HUES6 (cell line): Measurements from ENCODE around the gene ZNF544.
"Not testable (repeated sequence)": the region's sequence is repeated elsewhere in the genome, so short reads cannot be mapped to it uniquely, and the experiment has no call there.

ENCODE experiments used
- H3K27ac ChIP-seq: 2 replicates; pipeline ENCODE4 v1.7.0; 2013; ENCODE audit warnings: low read depth, mild to moderate bottlenecking, low read length, inconsistent platforms
- H3K27me3 ChIP-seq: 2 replicates; pipeline ENCODE4 v1.6.1; 2013; ENCODE audit warnings: low read length; ENCODE audit not compliant: control insufficient read depth, insufficient read depth
- H3K36me3 ChIP-seq: 2 replicates; pipeline ENCODE4 v1.6.1; 2013; ENCODE audit warnings: low read length; ENCODE audit not compliant: control insufficient read depth, insufficient read depth
- H3K4me1 ChIP-seq: 2 replicates; pipeline ENCODE4 v1.6.1; 2013; ENCODE audit warnings: low read length; ENCODE audit not compliant: control insufficient read depth, insufficient read depth
- H3K4me3 ChIP-seq: 2 replicates; pipeline ENCODE4 v1.5.1; 2013; ENCODE audit warnings: low read depth, low read length
- H3K9ac ChIP-seq: one replicate; pipeline ENCODE4 v1.6.1; 2013; ENCODE audit warnings: mild to moderate bottlenecking, low read length
- H3K9me3 ChIP-seq: 2 replicates; pipeline ENCODE4 v1.6.1; 2013; ENCODE audit warnings: low read depth, low read length; ENCODE audit not compliant: control insufficient read depth, insufficient read depth

The ZNF544 gene

DNA sequence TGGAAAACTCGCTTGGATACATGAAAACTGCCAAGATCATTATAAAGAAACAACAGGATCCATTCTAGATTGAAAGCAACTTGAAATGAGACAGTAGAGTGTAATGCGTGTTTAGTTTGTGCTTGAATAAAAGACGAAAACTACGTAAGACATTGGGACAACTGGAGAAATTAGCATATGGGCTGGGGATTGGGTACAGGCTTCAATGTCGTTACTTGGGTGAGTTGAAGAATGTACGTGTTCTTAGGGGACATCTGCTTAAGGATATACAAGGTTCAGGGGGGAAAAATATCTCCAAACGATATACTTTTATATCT is 76.0 kb downstream of the ZNF544 start:
- no peak overlapping the region for H3K27ac ChIP-seq
- peak overlapping the region; percentile 92 for H3K4me3 ChIP-seq
- H3K36me3 ChIP-seq = peaks cover 43% of the 10 kb centered on the region

DNA sequence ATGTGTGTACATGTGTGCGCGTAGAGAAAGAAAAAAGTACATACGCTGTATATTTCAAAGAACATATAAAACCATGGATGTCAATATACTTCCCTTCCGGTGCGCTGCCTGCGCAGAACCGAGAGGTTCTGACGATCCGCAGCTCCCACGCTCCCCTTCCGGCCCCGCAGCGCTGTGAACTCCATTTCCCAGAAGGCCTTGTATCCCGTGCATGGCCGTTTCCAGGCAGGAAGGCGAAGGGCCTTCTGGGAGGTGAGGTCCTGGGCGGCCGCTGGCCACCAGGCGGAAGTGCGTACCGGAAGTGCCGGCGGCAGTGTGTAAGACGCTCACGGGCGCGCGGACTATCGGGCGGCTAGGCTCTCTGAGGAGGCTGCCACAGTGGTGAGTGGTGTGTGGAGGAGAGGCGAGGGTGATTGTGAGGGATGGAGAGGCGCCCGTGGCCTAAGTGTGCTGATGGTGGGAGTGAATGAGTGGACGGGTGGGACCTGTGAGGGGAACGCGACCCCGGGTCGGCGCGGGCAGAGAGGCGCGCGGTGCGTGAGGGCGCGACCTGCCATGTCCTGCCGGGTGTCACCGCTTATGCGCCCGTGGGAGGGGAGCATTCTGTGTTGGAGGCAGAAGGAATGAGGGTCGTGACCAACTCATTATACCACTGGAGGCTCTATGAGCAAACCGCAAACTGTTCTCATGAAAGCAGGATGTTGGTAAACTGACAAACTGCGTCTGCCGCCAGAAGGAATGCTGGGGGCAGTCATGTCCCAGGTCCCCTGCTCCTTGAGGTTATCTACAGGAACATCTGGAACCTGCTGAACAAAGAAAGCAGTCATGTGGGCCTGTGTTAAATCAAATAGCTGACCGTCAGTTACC is 76.6 kb downstream of the ZNF544 start, which contains the start of gene ERVK3-1:
TSS of gene ERVK3-1 (plus strand) at position 313 of the 867 bp plus-strand sequence. CDS start 6,792 bp downstream, outside the sequence.
- Histone ChIP-seq H3K27me3 (no peaks in the 10 kb centered on the region), H3K9me3 (no peaks in the 10 kb centered on the region), H3K36me3 (peaks cover 37% of the 10 kb centered on the region), H3K4me1 (no peaks in the 10 kb centered on the region), H3K9ac (peak within 1 kb of the TSS; percentile 90), H3K27ac (no peak within 1 kb of the TSS), H3K4me3 (peak within 1 kb of the TSS; percentile 92)

More for the DNA sequence above, 76.0 kb downstream of the ZNF544 start:
- Histone ChIP-seq H3K9ac (no peak overlapping the region), H3K9me3 (no peaks in the 10 kb centered on the region), H3K27me3 (no peaks in the 10 kb centered on the region), H3K4me1 (no peaks in the 10 kb centered on the region)

DNA sequence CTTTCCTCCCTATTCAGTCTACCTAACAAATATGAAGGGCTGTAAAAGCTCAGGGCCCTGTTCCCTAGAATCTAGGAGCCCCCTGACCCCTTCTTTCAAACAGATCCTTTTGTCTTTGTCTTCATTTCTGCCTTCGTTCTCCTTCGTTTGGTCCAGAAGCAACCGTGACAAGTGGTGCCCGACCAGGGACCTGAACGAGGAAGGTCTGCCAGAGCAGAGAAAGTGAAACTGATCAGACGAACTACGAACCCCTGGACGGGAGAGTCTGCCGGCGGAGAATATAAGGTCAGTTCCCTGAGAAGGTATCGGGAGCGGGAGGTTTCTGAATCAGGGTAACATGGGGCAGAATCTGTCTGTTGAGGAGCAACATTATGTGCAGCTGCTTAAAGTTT is 77.2 kb downstream of the ZNF544 start:
- Histone ChIP-seq H3K9me3 (no peaks in the 10 kb centered on the region), H3K4me1 (no peaks in the 10 kb centered on the region), H3K27ac (no peak overlapping the region), H3K4me3 (peak overlapping the region; percentile 92), H3K27me3 (no peaks in the 10 kb centered on the region), H3K36me3 (peaks cover 31% of the 10 kb centered on the region), H3K9ac (peak overlapping the region; percentile 90)

DNA sequence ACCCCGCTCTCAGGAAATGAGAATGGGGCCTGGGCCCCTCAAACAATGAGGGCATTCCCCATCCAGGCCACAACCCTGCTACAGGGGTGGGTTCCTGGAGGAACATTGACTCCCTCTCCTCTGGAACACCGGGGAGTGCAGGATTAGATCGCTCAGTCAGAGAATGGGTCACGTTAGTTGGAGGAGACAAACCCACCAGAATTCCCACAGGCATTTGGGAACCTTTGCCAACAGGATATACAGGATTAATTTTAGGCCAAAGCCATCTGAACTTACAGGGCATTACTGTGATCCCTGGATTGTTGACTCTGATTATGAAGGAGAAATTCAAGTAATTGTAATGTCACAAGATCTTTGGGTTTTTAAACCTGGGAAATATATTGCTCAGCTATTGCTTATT is 79.0 kb downstream of the ZNF544 start:
- Histone ChIP-seq H3K27me3 (no peaks in the 10 kb centered on the region), H3K27ac (no peak overlapping the region), H3K36me3 (peaks cover 40% of the 10 kb centered on the region), H3K9ac (no peak overlapping the region), H3K9me3 (no peaks in the 10 kb centered on the region), H3K4me3 (no peak overlapping the region), H3K4me1 (no peaks in the 10 kb centered on the region)

GRCh38 chr19:58310685-58311084 is 82.0 kb downstream of the ZNF544 start:
- peaks cover 65% of the 10 kb centered on the region for H3K36me3 ChIP-seq
- H3K4me3 ChIP-seq, H3K9ac ChIP-seq, H3K9me3 ChIP-seq, H3K27ac ChIP-seq, H3K4me1 ChIP-seq, H3K27me3 ChIP-seq: not testable (repeated sequence)

- no peak overlapping the region for H3K27ac ChIP-seq
- no peak overlapping the region for H3K9ac ChIP-seq
- peaks cover 69% of the 10 kb centered on the region for H3K36me3 ChIP-seq
- H3K4me3 ChIP-seq = no peak overlapping the region
- H3K27me3 ChIP-seq = no peaks in the 10 kb centered on the region
- H3K9me3 ChIP-seq = no peaks in the 10 kb centered on the region
- no peaks in the 10 kb centered on the region for H3K4me1 ChIP-seq
Measured at GRCh38 chr19:58311345-58311865, 82.7 kb downstream of the ZNF544 start.
